ENCODE measurements around the gene ANXA3. TPM values are rescaled to one million over a fixed set of nuclear protein-coding genes. Genes with fewer than 3 reads are reported as not detected.

ANXA3 gene
- total and polyA plus RNA-seq, 2 donors (not counting 3 experiments of a cell fraction or from before 2014, with no cell fraction given): 52.9 to 78.4 TPM

DNA sequence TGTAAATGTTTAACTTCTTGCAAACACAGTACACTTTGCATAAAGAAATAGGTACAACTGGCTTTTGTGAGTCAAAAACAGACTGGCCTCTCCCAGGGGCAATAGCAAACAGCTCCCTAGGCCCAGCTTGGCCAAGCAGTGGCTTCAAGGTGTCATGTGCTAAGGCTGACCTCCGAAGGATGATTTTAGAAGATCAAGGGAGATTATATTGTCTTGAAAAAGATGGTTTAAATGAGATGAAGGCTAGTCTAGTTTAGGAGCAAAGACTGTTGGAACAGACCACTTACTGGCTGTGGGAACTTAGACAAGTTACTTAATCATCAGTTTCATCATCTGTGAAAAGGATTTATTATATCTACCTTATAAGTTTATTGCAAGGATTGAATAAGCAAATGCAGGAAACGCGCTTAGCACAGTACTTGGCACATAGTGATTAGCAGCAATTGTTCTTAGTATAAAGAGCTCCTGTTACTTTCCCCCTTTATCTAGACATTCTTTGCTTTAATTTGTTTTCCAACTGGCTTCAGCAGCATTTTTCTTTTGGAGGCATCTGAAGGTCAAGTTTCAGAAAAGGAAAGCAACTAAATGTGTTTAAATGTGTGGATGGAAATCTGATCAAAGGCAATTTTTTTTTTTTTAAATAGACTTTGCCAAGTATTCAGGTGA lies 17.2 kb downstream of the ANXA3 start:
- intact Hi-C loops (cut with micrococcal nuclease) (loop anchor here (1.0 to 5.0 kb wide), 5 partner anchors 8 to 511 kb away; partner anchors contain the start of gene FRAS1), dilution Hi-C loops (cut with MboI; ENCODE audit: extremely low pct_ligation_motif_present, low sequenced_read_pairs) (no loop called here)
- peaks cover 0 to 4% of the 10 kb centered on the region in 2 experiments for H3K36me3 ChIP-seq (ENCODE audit: control insufficient read depth in 2 of 2, extremely low read depth in 1 of 2, insufficient read depth in 2 of 2, low read length in 2 of 2)
- H3K4me2 ChIP-seq (ENCODE audit: insufficient read depth, low read length): peak overlapping the region; percentile 72
- H3K79me2 ChIP-seq (ENCODE audit: control insufficient read depth, insufficient read depth, low read length): no peaks in the 10 kb centered on the region
- no peaks in the 10 kb centered on the region for H3K9me3 ChIP-seq (replicated peaks; ENCODE audit: control insufficient read depth, insufficient read depth, low read length)
- H4K20me1 ChIP-seq (replicated peaks; ENCODE audit: control insufficient read depth, extremely low read depth, insufficient read depth, low read length): no peaks in the 10 kb centered on the region
- H3K4me3 ChIP-seq (replicated peaks in 1 of 3; ENCODE audit: insufficient read depth in 1 of 3, low read depth in 1 of 3, low read length in 3 of 3): peak overlapping the region in 1 of 3 experiments; percentile 44
- H3K9me1 ChIP-seq (replicated peaks; ENCODE audit: control insufficient read depth, extremely low read depth, insufficient read depth, low read length): no peaks in the 10 kb centered on the region
- no TSS peak for BruUV-seq (replicated peaks)
- H3K9ac ChIP-seq (replicated peaks; ENCODE audit: extremely low read depth, insufficient read depth, low read length): peak overlapping the region; percentile 61
- peak overlapping the region; percentile 81 for H3K27ac ChIP-seq (ENCODE audit: insufficient read depth, low read depth, low read length)
- TF ChIP-seq FOS (IDR thresholded peaks at IDR 0.05; ENCODE audit: borderline replicate concordance, insufficient read depth, low read length) (no peak), GATA2 (IDR thresholded peaks at IDR 0.05; ENCODE audit: insufficient read depth, insufficient read length, low read depth, low read length) (no peak), POLR2AphosphoS5 (IDR thresholded peaks at IDR 0.05; ENCODE audit: insufficient read depth, low read depth, low read length) (no peak), POLR2A (IDR thresholded peaks at IDR 0.05; ENCODE audit: low read depth, low read length) (no peak), EZH2 (IDR thresholded peaks at IDR 0.05; ENCODE audit: borderline replicate concordance, low read depth, low read length, severe bottlenecking) (no peak), JUN (IDR thresholded peaks at IDR 0.05; ENCODE audit: borderline replicate concordance, insufficient read depth, insufficient read length, low read depth) (no peak), MYC (IDR thresholded peaks at IDR 0.05; ENCODE audit: low read depth, low read length) (no peak)
- TF ChIP-seq, protein P1, sequence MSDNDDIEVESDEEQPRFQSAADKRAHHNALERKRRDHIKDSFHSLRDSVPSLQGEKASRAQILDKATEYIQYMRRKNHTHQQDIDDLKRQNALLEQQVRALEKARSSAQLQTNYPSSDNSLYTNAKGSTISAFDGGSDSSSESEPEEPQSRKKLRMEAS (IDR thresholded peaks at IDR 0.05; ENCODE audit: insufficient read depth, insufficient read length): no peak
- TF ChIP-seq, protein P2, sequence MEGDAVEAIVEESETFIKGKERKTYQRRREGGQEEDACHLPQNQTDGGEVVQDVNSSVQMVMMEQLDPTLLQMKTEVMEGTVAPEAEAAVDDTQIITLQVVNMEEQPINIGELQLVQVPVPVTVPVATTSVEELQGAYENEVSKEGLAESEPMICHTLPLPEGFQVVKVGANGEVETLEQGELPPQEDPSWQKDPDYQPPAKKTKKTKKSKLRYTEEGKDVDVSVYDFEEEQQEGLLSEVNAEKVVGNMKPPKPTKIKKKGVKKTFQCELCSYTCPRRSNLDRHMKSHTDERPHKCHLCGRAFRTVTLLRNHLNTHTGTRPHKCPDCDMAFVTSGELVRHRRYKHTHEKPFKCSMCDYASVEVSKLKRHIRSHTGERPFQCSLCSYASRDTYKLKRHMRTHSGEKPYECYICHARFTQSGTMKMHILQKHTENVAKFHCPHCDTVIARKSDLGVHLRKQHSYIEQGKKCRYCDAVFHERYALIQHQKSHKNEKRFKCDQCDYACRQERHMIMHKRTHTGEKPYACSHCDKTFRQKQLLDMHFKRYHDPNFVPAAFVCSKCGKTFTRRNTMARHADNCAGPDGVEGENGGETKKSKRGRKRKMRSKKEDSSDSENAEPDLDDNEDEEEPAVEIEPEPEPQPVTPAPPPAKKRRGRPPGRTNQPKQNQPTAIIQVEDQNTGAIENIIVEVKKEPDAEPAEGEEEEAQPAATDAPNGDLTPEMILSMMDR (IDR thresholded peaks at IDR 0.05; ENCODE audit: extremely low read depth in 1 of 2, insufficient read depth in 1 of 2, low read depth in 1 of 2, low read length in 2 of 2): no peak
- FAIRE-seq (no peak), DNase-seq (ENCODE audit: low read depth, low spot score) (no peak)
- ChIA-PET POLR2A (interaction anchor here (1.1 kb wide), 1 partner anchor 8 kb away, joined by 7 read pairs; no protein-coding TSS in a partner anchor), CTCF (interaction anchor here (0.9 to 1.8 kb wide), 13 partner anchors 8 to 296 kb away, joined by 3 to 9 read pairs (median 4); partner anchors contain the start of gene BMP2K)
- H3K4me1 ChIP-seq (ENCODE audit: control insufficient read depth, extremely low read depth, insufficient read depth, low read length): peaks cover 33% of the 10 kb centered on the region
- no peak overlapping the region for H2AFZ ChIP-seq (ENCODE audit: low read depth, low read length)
- H3K27me3 ChIP-seq (ENCODE audit: control insufficient read depth in 2 of 2, insufficient read depth in 2 of 2, low read length in 2 of 2): no peaks in the 10 kb centered on the region
